ENCODE measurements around the gene VPS37B.

- no peak for TF ChIP-seq ZNF658 (tag by site-specific recombination; IDR thresholded peaks at IDR 0.05)
- TF ChIP-seq CTCF (tag by site-specific recombination; IDR thresholded peaks at IDR 0.05): no peak
- TF ChIP-seq ATF2 (tag by site-specific recombination; IDR thresholded peaks at IDR 0.05; ENCODE audit: low read depth): no peak
- TF ChIP-seq OSR2 (tag by site-specific recombination; IDR thresholded peaks at IDR 0.05): no peak
- no peak for TF ChIP-seq ZNF610 (tag by site-specific recombination; IDR thresholded peaks at IDR 0.05; ENCODE audit: borderline replicate concordance)
- no peak for TF ChIP-seq ZNF274 (IDR thresholded peaks at IDR 0.05; ENCODE audit: low read length)
- TF ChIP-seq ZNF274 (tag by site-specific recombination; IDR thresholded peaks at IDR 0.05; ENCODE audit: borderline replicate concordance): no peak
- TF ChIP-seq REST (tag by site-specific recombination; IDR thresholded peaks at IDR 0.05): no peak
- TF ChIP-seq PBX3 (CRISPR knock-in tag; IDR thresholded peaks at IDR 0.05): no peak
- no peak for TF ChIP-seq YY1 (tag by site-specific recombination; IDR thresholded peaks at IDR 0.05)
- no peak for TF ChIP-seq ZNF350 (tag by site-specific recombination; IDR thresholded peaks at IDR 0.05)
Observed at GRCh38 chr12:122932207-122932606, 36.3 kb upstream of the VPS37B start.

Data from HEK293 (cell line).